HepG2 (cell line): Measurements from ENCODE around the gene PSD. TPM values are rescaled to one million over a fixed set of nuclear protein-coding genes. Genes with fewer than 3 reads are reported as not detected.

ENCODE experiments used
- ASH2L ChIP-seq: fragments of 300-600, 200-600 bp; sonication (generic); IDR thresholded peaks from 2 replicates; pipeline ENCODE4 v1.7.0; 2017; ENCODE audit warnings: low read depth, mild to moderate bottlenecking, moderate library complexity, mixed read lengths, low read length; ENCODE audit not compliant: insufficient read length
- CAMTA2 ChIP-seq: sonication (generic); formaldehyde crosslinking; IDR thresholded peaks from 2 replicates; pipeline ENCODE4 v1.4.0; 2020; ENCODE audit warnings: mild to moderate bottlenecking, missing genetic modification reagents, borderline replicate concordance
- ELF4 ChIP-seq: sonication (generic); formaldehyde crosslinking; IDR thresholded peaks from 2 replicates; pipeline ENCODE4 v1.5.0; 2020; ENCODE audit warnings: missing genetic modification reagents, mild to moderate bottlenecking, moderate library complexity, borderline replicate concordance
- HNRNPLL ChIP-seq: fragments of 200-400 bp; formaldehyde crosslinking; IDR thresholded peaks from 2 replicates; pipeline ENCODE4 v1.6.1; 2017; ENCODE audit warnings: mild to moderate bottlenecking, low read depth, low read length; ENCODE audit not compliant: poor library complexity, severe bottlenecking
- HOXA3 ChIP-seq: sonication (generic); formaldehyde crosslinking; IDR thresholded peaks from 2 replicates; pipeline ENCODE4 v1.5.0; 2020; ENCODE audit warnings: missing genetic modification reagents
- IKZF1 ChIP-seq: fragments of 450-650 bp; IDR thresholded peaks from 2 replicates; pipeline ENCODE4 v1.7.1; 2016
- MYC ChIP-seq: sonication (generic); formaldehyde crosslinking; IDR thresholded peaks from 2 replicates; pipeline ENCODE4 v1.9.0; 2021; ENCODE audit warnings: missing genetic modification reagents, borderline replicate concordance
- NCOA5 ChIP-seq: sonication (generic); formaldehyde crosslinking; IDR thresholded peaks from 2 replicates; pipeline ENCODE4 v1.4.0; 2020; ENCODE audit warnings: missing genetic modification reagents
- PHF21A ChIP-seq: sonication (generic); formaldehyde crosslinking; IDR thresholded peaks from 2 replicates; pipeline ENCODE4 v1.5.0; 2020; ENCODE audit warnings: mild to moderate bottlenecking, missing genetic modification reagents
- RFX5 ChIP-seq: IDR thresholded peaks from 2 replicates; pipeline ENCODE4 v1.6.1; 2011; ENCODE audit warnings: low read depth, low read length, improper control_type of control experiment
- TBP ChIP-seq: sonication (generic); formaldehyde crosslinking; IDR thresholded peaks from 2 replicates; pipeline ENCODE4 v1.5.0; 2020; ENCODE audit warnings: missing genetic modification reagents
- ZBTB42 ChIP-seq: sonication (generic); formaldehyde crosslinking; IDR thresholded peaks from 2 replicates; pipeline ENCODE4 v1.5.0; 2020; ENCODE audit warnings: mild to moderate bottlenecking, missing genetic modification reagents
- ZC3H13 ChIP-seq: sonication (generic); formaldehyde crosslinking; IDR thresholded peaks from 2 replicates; pipeline ENCODE4 v1.8.1; 2023; ENCODE audit warnings: mild to moderate bottlenecking, missing genetic modification reagents, moderate library complexity
- ZNF343 ChIP-seq: sonication (generic); formaldehyde crosslinking; IDR thresholded peaks from 2 replicates; pipeline ENCODE4 v1.4.0; 2020; ENCODE audit warnings: mild to moderate bottlenecking, missing genetic modification reagents
- ZNF614 ChIP-seq: IDR thresholded peaks from 2 replicates; pipeline ENCODE4 v1.6.1; 2018; ENCODE audit warnings: missing biosample characterization, missing genetic modification reagents, inconsistent platforms, borderline replicate concordance
- ZNF749 ChIP-seq: sonication (generic); formaldehyde crosslinking; IDR thresholded peaks from 2 replicates; pipeline ENCODE4 v1.8.0; 2022; ENCODE audit warnings: mild to moderate bottlenecking, missing genetic modification reagents, moderate library complexity, borderline replicate concordance
- polyA plus RNA-seq, 8 experiments: library from polyadenylated mRNA; depleted of rRNA in 3 of 8; stranded (reverse) in 7 of 8; unstranded in 1 of 8; fragments of >200 nt; fragmentation: Illumina TruSeq in 4 of 8; extraction: Trizol in 4 of 8; gene quantifications; 2 replicates each; pipeline versions ENCODE4 v1.2.1 to v1.2.3, GENCODE V29; 2011 to 2016; ENCODE audit warnings: low read depth in 4 of 8, missing spikeins in 1 of 8, mixed read lengths in 1 of 8; ENCODE audit not compliant: insufficient read depth in 1 of 8
- total RNA-seq, 5 experiments: library from RNA; depleted of rRNA; stranded (reverse); fragments of >200 nt; fragmentation: Illumina TruSeq; extraction: Trizol; gene quantifications; 2 replicates each; pipeline ENCODE4 v1.2.3, GENCODE V29; 2016; ENCODE audit warnings: low read depth in 1 of 5
- TF ChIP-seq, protein P1 (sequence below): sonication (generic); formaldehyde crosslinking; IDR thresholded peaks from 2 replicates; pipeline ENCODE4 v1.9.0; 2021; ENCODE audit warnings: missing genetic modification reagents, borderline replicate concordance
- TF ChIP-seq, protein P2 (sequence below): IDR thresholded peaks from 2 replicates; pipeline ENCODE4 v1.6.1; 2016
- TF ChIP-seq, protein P3 (sequence below): conservative IDR thresholded peaks from 2 replicates; pipeline ENCODE4 v1.6.1; 2018; ENCODE audit warnings: missing genetic modification reagents
- TF ChIP-seq, protein P4 (sequence below): sonication (generic); formaldehyde crosslinking; IDR thresholded peaks from 2 replicates; pipeline ENCODE4 v1.8.0; 2022; ENCODE audit warnings: missing genetic modification reagents, mild to moderate bottlenecking, inconsistent platforms, borderline replicate concordance
- TF ChIP-seq, protein P5 (sequence below): IDR thresholded peaks from 2 replicates; pipeline ENCODE4 v1.6.1; 2012; ENCODE audit warnings: inconsistent platforms
- TF ChIP-seq, protein P6 (sequence below): IDR thresholded peaks from 2 replicates; pipeline ENCODE4 v1.6.1; 2016; ENCODE audit warnings: low read depth, control low read depth

The PSD gene
- total and polyA plus RNA-seq, 2 of the 13 experiments (the other 11 are each of a cell fraction or from before 2014, with no cell fraction given) = 0.35 to 0.58 TPM

DNA sequence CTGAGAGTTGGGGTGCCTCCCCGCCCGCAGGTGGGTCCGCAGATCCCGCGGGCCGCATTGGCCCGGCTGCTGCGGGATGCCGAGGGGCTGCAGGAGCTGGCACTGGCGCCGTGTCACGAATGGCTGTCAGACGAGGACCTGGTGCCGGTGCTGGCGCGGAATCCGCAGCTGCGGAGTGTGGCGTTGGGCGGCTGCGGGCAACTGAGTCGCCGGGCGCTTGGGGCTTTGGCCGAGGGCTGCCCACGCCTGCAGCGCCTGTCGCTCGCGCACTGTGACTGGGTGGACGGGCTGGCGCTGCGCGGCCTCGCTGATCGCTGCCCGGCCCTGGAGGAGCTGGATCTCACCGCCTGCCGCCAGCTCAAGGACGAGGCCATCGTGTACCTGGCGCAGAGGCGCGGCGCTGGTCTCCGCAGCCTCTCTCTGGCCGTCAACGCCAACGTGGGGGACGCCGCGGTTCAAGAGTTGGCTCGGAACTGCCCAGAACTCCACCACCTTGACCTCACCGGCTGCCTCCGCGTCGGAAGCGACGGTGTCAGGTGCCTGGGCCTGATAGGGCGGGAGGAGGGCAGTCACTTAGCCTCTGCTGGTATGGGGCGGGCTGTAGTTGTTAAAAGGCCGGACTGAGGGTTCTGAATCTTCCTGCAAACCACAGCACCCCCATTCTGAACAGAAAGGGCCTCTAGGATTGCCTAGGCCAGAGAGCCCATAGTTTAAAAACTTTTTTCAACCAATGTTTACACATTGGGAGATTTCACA is 3.4 kb upstream of the PSD start (continued):
- TF ChIP-seq, protein P1, sequence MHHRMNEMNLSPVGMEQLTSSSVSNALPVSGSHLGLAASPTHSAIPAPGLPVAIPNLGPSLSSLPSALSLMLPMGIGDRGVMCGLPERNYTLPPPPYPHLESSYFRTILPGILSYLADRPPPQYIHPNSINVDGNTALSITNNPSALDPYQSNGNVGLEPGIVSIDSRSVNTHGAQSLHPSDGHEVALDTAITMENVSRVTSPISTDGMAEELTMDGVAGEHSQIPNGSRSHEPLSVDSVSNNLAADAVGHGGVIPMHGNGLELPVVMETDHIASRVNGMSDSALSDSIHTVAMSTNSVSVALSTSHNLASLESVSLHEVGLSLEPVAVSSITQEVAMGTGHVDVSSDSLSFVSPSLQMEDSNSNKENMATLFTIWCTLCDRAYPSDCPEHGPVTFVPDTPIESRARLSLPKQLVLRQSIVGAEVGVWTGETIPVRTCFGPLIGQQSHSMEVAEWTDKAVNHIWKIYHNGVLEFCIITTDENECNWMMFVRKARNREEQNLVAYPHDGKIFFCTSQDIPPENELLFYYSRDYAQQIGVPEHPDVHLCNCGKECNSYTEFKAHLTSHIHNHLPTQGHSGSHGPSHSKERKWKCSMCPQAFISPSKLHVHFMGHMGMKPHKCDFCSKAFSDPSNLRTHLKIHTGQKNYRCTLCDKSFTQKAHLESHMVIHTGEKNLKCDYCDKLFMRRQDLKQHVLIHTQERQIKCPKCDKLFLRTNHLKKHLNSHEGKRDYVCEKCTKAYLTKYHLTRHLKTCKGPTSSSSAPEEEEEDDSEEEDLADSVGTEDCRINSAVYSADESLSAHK = no peak
- TF ChIP-seq HOXA3 (CRISPR knock-in tag) (no peak), MYC (CRISPR knock-in tag) (no peak; the same call in 1 of the 2 replicates), ZBTB42 (CRISPR knock-in tag) (no peak; the same call in 1 of the 2 replicates), TBP (CRISPR knock-in tag) (no peak), IKZF1 (no peak), ZNF749 (CRISPR knock-in tag) (no peak), NCOA5 (no peak), RFX5 (no peak), PHF21A (CRISPR knock-in tag) (no peak), CAMTA2 (no peak), ZNF614 (CRISPR knock-in tag) (no peak), ZC3H13 (CRISPR knock-in tag) (peak; percentile 3; the same call in 1 of the 2 replicates), HNRNPLL (peak; percentile 64), ASH2L (no peak), ZNF343 (CRISPR knock-in tag) (no peak), ELF4 (CRISPR knock-in tag) (no peak)
- TF ChIP-seq, protein P2, sequence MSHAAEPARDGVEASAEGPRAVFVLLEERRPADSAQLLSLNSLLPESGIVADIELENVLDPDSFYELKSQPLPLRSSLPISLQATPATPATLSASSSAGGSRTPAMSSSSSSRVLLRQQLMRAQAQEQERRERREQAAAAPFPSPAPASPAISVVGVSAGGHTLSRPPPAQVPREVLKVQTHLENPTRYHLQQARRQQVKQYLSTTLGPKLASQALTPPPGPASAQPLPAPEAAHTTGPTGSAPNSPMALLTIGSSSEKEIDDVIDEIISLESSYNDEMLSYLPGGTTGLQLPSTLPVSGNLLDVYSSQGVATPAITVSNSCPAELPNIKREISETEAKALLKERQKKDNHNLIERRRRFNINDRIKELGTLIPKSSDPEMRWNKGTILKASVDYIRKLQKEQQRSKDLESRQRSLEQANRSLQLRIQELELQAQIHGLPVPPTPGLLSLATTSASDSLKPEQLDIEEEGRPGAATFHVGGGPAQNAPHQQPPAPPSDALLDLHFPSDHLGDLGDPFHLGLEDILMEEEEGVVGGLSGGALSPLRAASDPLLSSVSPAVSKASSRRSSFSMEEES = no peak
- TF ChIP-seq, protein P3, sequence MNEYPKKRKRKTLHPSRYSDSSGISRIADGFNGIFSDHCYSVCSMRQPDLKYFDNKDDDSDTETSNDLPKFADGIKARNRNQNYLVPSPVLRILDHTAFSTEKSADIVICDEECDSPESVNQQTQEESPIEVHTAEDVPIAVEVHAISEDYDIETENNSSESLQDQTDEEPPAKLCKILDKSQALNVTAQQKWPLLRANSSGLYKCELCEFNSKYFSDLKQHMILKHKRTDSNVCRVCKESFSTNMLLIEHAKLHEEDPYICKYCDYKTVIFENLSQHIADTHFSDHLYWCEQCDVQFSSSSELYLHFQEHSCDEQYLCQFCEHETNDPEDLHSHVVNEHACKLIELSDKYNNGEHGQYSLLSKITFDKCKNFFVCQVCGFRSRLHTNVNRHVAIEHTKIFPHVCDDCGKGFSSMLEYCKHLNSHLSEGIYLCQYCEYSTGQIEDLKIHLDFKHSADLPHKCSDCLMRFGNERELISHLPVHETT (CRISPR knock-in tag) = no peak
- TF ChIP-seq, protein P4, sequence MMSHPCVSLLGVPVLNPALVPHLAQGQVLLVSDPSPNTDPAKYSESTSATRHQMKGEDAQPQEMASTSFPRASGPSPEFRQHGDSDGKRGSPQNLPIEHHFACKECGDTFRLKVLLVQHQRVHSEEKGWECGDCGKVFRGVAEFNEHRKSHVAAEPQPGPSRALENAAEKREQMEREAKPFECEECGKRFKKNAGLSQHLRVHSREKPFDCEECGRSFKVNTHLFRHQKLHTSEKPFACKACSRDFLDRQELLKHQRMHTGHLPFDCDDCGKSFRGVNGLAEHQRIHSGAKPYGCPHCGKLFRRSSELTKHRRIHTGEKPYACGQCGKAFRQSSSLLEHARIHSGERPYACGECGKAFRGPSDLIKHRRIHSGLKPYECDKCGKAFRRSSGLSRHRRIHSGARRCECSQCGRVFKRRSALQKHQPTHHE (CRISPR knock-in tag) = no peak
- TF ChIP-seq, protein P5, sequence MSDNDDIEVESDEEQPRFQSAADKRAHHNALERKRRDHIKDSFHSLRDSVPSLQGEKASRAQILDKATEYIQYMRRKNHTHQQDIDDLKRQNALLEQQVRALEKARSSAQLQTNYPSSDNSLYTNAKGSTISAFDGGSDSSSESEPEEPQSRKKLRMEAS = no peak
- TF ChIP-seq, protein P6, sequence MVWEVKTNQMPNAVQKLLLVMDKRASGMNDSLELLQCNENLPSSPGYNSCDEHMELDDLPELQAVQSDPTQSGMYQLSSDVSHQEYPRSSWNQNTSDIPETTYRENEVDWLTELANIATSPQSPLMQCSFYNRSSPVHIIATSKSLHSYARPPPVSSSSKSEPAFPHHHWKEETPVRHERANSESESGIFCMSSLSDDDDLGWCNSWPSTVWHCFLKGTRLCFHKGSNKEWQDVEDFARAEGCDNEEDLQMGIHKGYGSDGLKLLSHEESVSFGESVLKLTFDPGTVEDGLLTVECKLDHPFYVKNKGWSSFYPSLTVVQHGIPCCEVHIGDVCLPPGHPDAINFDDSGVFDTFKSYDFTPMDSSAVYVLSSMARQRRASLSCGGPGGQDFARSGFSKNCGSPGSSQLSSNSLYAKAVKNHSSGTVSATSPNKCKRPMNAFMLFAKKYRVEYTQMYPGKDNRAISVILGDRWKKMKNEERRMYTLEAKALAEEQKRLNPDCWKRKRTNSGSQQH = no peak; the same call in 1 of the 2 replicates
